ENCODE results near the gene GEMIN8. TPM values are rescaled to one million over a fixed set of nuclear protein-coding genes. Genes with fewer than 3 reads are reported as not detected.

The GEMIN8 gene
- total RNA-seq, 1 donor from 2014 or later, result 13.4 TPM

DNA sequence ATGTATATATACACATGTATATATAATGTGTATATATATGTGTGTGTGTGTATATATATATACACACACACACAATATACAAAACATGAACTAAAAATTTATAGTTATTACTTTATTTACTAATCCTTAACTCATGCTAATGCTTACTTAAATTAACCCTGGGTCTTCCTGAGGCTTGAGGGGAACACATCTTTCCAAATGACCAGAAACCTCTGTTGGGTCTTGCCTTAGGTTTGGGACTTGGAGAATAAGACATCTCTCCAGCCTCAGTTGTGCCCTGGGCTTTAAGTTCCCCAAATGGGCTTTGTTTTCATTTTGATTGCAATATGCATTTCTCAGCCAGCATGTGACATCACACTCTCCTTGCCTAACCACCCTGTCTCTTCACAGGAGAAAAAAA lies 7.7 kb downstream of the GEMIN8 start:
- intact Hi-C loops (cut with micrococcal nuclease), result loop anchor here (10.0 kb wide), 1 partner anchor 1313 kb away; the partner anchor contains the start of gene PIGA

DNA sequence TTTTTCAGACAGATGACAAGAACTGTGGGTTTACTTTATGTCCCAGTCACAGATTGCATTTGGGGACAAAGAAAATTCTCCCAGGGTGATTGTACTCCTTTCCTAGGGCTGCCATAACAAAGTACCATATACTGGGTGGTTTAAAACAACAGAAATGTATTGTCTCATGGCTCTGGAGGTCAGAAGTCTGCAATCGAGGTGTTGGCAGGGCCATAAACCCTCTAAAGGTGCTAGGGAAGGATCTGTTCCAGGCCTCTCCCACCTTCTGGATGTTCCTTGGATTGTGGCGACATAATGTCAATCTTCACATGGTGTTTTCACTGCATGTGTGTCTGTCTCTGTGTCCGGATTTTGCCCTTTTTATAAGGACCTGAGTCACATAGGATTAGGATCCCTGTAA lies 12.3 kb downstream of the GEMIN8 start:
- intact Hi-C loops (cut with micrococcal nuclease), result no loop called here

- intact Hi-C loops (cut with micrococcal nuclease), result no loop called here
Observed at GRCh38 chrX:14015941-14016340, 13.8 kb downstream of the GEMIN8 start.

DNA sequence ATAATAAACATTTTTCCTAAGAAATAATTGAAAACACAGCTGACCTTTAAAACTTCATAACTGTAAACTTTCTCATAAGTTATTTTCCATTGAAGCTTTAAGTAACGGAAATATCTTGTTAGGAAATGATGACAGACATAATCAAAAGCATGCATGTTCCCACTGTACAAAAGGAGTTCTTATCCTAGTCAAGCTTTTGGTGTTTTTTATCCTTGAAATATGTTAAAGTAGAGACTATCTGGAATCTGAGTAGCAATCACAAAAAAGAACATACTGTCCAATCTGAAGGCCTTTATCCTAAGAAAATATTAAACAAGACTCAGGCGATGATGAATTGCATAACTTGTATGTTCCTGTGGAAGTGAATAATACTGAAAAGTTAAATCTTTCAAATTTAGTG lies 14.4 kb downstream of the GEMIN8 start:
- intact Hi-C loops (cut with micrococcal nuclease), result no loop called here

DNA sequence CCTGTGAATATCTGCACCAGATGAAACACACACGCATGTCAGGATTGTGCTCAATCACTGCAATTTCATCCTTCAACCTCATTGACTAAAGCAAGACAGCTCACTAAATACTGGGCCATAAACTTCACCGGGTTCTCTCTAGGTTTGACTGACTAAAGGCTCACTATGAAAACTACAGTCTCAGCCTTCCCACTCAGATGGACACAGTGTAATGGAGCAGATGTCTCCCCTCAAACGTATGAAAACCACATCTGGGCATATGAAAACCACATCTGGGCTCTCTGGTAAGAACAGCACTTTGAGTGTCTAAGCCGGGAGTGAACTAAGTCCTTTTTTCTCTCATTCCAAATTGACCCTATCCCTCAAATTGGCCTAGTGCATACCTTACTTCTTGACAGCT lies 15.2 kb downstream of the GEMIN8 start:
- intact Hi-C loops (cut with micrococcal nuclease), result no loop called here

GRCh38 chrX:14013054-14013453 lies 16.6 kb downstream of the GEMIN8 start:
- intact Hi-C loops (cut with micrococcal nuclease), result no loop called here

GRCh38 chrX:14010566-14010965 lies 19.1 kb downstream of the GEMIN8 start:
- intact Hi-C loops (cut with micrococcal nuclease), result no loop called here

DNA sequence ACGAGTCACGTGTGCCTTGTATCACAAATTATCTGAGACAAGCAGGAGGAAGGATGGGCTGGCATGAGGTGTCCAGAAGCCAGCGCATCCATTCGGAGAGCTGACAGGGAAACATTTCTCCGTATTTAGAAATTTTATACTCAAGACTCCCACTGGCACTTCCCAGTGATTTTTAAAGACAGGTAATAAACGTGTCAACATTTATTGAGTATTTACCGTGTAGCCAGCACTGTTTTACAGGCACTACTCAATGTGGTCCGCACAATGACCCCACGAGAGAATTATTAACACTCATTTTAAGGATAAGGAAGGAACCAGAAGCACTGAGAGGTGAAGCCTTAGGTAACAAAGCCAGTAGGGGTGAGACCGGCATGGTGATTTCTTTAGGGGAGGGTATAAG lies 23.2 kb downstream of the GEMIN8 start:
- intact Hi-C loops (cut with micrococcal nuclease), result no loop called here

DNA sequence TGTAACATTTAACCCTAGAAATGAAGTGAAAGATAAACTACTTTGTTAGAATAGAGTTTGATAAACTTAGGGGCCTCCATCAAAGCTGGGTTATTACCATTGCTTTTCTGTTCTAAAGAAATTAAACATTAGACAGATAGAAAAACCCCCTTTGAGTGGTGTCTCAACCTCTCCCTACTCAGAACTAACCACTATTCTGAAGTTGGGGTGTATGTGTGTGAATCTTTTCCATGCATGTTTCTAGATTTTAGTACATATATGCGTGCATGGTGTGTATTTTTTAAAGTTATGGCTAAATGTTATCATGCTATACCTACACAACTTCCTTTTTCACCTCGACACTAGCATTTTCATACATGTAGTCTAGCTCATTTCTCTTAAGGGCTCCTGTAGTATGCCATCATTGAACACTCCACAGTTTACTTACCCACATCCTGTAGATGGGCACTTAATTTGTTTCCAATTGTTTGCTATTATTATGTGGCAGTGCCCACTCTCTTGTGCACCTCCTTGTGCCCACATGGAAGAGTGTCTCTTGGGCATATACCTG lies 25.7 kb downstream of the GEMIN8 start:
- intact Hi-C loops (cut with micrococcal nuclease), result no loop called here

DNA sequence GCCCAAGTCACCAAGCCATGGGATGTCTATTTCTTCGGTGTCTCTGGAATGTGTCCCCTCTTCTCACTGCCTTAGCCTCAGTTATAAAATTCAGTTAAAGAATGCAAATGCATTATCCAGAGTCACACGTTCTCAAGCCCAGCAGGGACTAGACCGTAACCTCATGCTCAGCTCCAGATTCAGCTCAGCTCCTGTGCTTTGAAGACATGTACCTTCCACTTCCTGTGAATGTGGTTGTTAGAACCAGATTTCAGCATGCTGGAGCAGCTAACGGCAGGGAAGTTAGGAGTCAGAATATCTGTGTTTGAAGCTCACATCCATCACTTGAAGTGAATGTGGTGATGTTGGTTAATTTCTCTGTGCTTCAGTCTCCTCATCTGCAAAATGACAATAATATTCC lies 26.7 kb downstream of the GEMIN8 start:
- intact Hi-C loops (cut with micrococcal nuclease), result no loop called here

DNA sequence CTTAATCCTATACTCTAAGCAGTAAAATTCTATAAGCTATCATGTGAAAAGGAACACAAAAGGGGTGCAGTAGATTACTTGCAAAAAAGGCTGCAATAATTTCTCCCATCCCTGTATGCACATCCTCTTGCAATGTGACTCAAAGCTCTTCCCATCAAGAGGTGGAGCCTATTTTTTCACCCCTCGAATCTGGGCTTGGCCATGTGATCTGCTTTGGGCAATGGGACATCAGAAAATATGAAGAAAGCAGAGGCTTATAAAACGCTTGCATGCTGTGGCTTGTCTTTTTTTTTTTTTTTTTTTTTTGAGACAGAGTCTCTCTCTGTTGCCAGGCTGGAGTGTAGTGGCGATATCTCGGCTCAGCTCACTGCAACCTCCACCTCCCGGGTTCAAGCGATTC lies 33.0 kb downstream of the GEMIN8 start:
- intact Hi-C loops (cut with micrococcal nuclease), result no loop called here

GRCh38 chrX:13994536-13995080 lies 35.1 kb downstream of the GEMIN8 start:
- intact Hi-C loops (cut with micrococcal nuclease), result no loop called here

GRCh38 chrX:13994104-13994503 lies 35.6 kb downstream of the GEMIN8 start:
- intact Hi-C loops (cut with micrococcal nuclease), result no loop called here

- intact Hi-C loops (cut with micrococcal nuclease), result no loop called here
Observed at GRCh38 chrX:13990126-13990800, 39.4 kb downstream of the GEMIN8 start.

- intact Hi-C loops (cut with micrococcal nuclease), result no loop called here
Observed at GRCh38 chrX:13985697-13986435, 43.8 kb downstream of the GEMIN8 start.

GRCh38 chrX:13983734-13984133 lies 46.0 kb downstream of the GEMIN8 start:
- intact Hi-C loops (cut with micrococcal nuclease), result no loop called here

GRCh38 chrX:13968198-13968597 lies 61.5 kb downstream of the GEMIN8 start:
- intact Hi-C loops (cut with micrococcal nuclease), result no loop called here

GRCh38 chrX:13967636-13968035 lies 62.1 kb downstream of the GEMIN8 start:
- intact Hi-C loops (cut with micrococcal nuclease), result no loop called here

DNA sequence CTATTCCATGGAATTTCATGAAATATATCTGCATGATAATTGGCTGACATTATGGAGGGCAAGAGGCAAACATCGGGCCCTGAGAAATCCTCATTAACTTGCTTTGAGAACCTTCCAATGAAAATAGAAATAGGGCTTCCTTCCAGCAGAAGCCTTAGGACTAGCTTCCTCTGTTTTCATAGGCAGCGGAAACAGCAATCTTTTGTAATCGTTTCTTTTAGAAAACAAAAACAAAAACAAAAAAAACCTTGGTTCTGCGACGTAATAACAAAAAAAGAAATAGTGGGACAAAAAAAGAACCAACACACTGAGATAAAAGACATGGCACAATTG lies 62.9 kb downstream of the GEMIN8 start:
- intact Hi-C loops (cut with micrococcal nuclease), result no loop called here

DNA sequence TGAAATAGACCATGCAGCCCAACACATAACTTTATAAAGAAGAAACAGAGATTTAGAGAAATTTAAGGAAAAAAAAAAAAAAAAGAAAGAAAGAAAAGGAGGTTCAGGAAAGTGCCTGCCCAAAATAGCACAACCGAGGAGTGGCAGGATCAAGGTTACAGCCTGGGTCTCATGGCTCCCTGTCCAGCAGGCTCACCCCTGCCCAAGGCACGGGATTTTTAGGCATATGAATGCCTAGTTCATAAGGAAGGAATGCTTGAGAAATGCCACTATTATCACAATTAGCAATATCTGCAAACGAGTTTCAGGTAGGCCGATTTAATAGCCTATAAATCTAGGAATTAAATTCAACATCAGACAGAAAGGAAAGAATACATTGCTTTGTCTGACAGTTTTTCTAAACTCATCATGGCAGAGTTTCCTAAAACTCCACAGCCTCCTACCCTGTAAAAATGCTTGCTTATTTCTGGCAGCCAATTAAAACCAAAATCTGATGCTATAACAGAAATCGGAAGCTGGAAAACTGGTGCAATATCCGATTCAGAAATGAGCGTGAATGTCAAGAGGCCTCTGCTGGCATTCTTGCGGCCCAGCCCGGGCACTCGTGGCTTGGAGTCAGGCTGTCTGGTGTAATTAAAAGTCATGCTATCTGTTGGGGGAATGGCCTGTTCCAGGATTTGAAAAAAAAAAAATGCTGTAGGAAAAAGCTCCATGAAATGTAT lies 63.5 kb downstream of the GEMIN8 start:
- intact Hi-C loops (cut with micrococcal nuclease), result no loop called here

DNA sequence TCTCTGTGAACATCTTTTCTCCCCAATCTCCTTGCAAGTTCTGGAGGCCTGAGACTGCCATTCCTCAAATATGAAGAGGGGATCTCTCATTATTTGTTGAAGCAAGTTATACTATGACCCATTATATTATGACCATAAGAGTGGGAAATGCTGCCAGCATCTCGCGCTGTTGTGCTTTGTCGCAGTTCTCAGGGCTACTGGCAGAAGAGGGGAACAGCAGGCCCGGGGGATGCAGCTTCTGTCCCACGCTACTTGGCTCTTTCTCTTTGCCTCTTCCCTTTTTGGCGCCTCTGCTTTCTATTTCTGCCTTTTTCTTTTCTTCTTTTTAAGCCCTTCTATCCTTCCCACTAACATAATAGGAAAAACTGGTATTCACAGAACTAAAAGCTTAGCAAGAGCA lies 64.2 kb downstream of the GEMIN8 start:
- intact Hi-C loops (cut with micrococcal nuclease), result no loop called here

- intact Hi-C loops (cut with micrococcal nuclease), result no loop called here
Observed at GRCh38 chrX:13956998-13957397, 72.7 kb downstream of the GEMIN8 start.

Data from T-helper 2 cell treated with Interferon-gamma antibody and Interleukin-4, amounts not matched to agents 100 ng/mL and 5 ng/mL, for 36 hours (primary cell).